DMS53 treated with DMSO at 0.1 percent for 48 hours (cell line): ENCODE results near the gene FCGR1A.
"Not testable (repeated sequence)": the region's sequence is repeated elsewhere in the genome, so short reads cannot be mapped to it uniquely, and the experiment has no call there.

ENCODE experiments used
- DNase-seq: peaks from one replicate; lab custom pipeline; 2025; ENCODE audit not compliant: unreplicated experiment; lab: John Stamatoyannopoulos, UW

Gene FCGR1A

GRCh38 chr1:149782600-149782999 is at the start of gene FCGR1A:
FCGR1A (plus strand) TSS chr1:149782694; CDS start chr1:149782744, 50 bp downstream.
- DNase-seq = not testable (repeated sequence)

GRCh38 chr1:149732781-149733180 is 49.7 kb upstream of the FCGR1A start:
- not testable (repeated sequence) for DNase-seq

- not testable (repeated sequence) for DNase-seq
Measured at GRCh38 chr1:149734692-149735091, 47.8 kb upstream of the FCGR1A start.

- not testable (repeated sequence) for DNase-seq
Measured at GRCh38 chr1:149740148-149740581, 42.3 kb upstream of the FCGR1A start.

GRCh38 chr1:149740590-149741230 is 41.8 kb upstream of the FCGR1A start:
- not testable (repeated sequence) for DNase-seq

- DNase-seq = not testable (repeated sequence)
Measured at GRCh38 chr1:149741914-149742313, 40.6 kb upstream of the FCGR1A start.

- not testable (repeated sequence) for DNase-seq
Measured at GRCh38 chr1:149746463-149747356, 35.8 kb upstream of the FCGR1A start.

GRCh38 chr1:149747359-149748143 is 34.9 kb upstream of the FCGR1A start:
- not testable (repeated sequence) for DNase-seq

GRCh38 chr1:149748144-149748500 is 34.4 kb upstream of the FCGR1A start:
- DNase-seq = not testable (repeated sequence)

GRCh38 chr1:149750562-149750961 is 31.9 kb upstream of the FCGR1A start:
- not testable (repeated sequence) for DNase-seq

GRCh38 chr1:149752186-149752585 is 30.3 kb upstream of the FCGR1A start:
- not testable (repeated sequence) for DNase-seq

GRCh38 chr1:149753466-149753865 is 29.0 kb upstream of the FCGR1A start:
- not testable (repeated sequence) for DNase-seq

- DNase-seq = not testable (repeated sequence)
Measured at GRCh38 chr1:149755294-149755693, 27.2 kb upstream of the FCGR1A start.

- DNase-seq = not testable (repeated sequence)
Measured at GRCh38 chr1:149762294-149762693, 20.2 kb upstream of the FCGR1A start.

- not testable (repeated sequence) for DNase-seq
Measured at GRCh38 chr1:149764087-149764800, 18.2 kb upstream of the FCGR1A start.

- DNase-seq = not testable (repeated sequence)
Measured at GRCh38 chr1:149766241-149766640, 16.3 kb upstream of the FCGR1A start.

- DNase-seq = not testable (repeated sequence)
Measured at GRCh38 chr1:149769216-149769615, 13.3 kb upstream of the FCGR1A start.

- DNase-seq = not testable (repeated sequence)
Measured at GRCh38 chr1:149770661-149771060, 11.8 kb upstream of the FCGR1A start.

GRCh38 chr1:149771653-149772425 is 10.7 kb upstream of the FCGR1A start:
- not testable (repeated sequence) for DNase-seq
